PFSK-1 (cell line): ENCODE data around the gene MARF1.

ENCODE experiments used
- FOXP2 ChIP-seq: optimal IDR thresholded peaks from 2 replicates; pipeline ENCODE3; 2011; ENCODE audit warnings: borderline replicate concordance, control low read depth, inconsistent platforms; ENCODE audit not compliant: insufficient read depth; ENCODE audit errors: extremely low read length, extremely low read depth
- POLR2AphosphoS5 ChIP-seq: IDR thresholded peaks from 2 replicates; pipeline ENCODE4 v1.6.1; 2012; ENCODE audit warnings: low read depth, mild to moderate bottlenecking, control low read depth, low read length, moderate library complexity
- REST ChIP-seq, 2 experiments: IDR thresholded peaks; 2 replicates each; pipeline versions ENCODE4 v1.6.1 to v1.8.0; 2011 to 2012; ENCODE audit warnings: low read depth in 2 of 2, low read length in 2 of 2, control low read depth in 1 of 2, inconsistent platforms in 1 of 2, mild to moderate bottlenecking in 1 of 2, moderate library complexity in 1 of 2; ENCODE audit not compliant: insufficient read depth in 1 of 2
- SIN3A ChIP-seq: IDR thresholded peaks from 2 replicates; pipeline ENCODE4 v1.6.1; 2012; ENCODE audit warnings: mild to moderate bottlenecking, low read length, moderate library complexity, borderline replicate concordance; ENCODE audit not compliant: insufficient read depth
- TAF1 ChIP-seq: IDR thresholded peaks from 2 replicates; pipeline ENCODE4 v1.6.1; 2012; ENCODE audit warnings: low read length, control low read depth, borderline replicate concordance; ENCODE audit not compliant: insufficient read depth

The MARF1 gene

GRCh38 chr16:15650019-15650697, 7.2 kb upstream of the MARF1 start, which contains the start of gene NDE1:
Gene NDE1, plus strand, starts transcription at chr16:15650245. Its CDS starts 14,534 bp downstream, at chr16:15664779.
- TF ChIP-seq REST (IDR thresholded peaks at IDR 0.05; ENCODE audit: insufficient read depth in 1 of 2, low read depth in 2 of 2, low read length in 2 of 2) (peak in 1 of 2 experiments; percentile 18; a peak in 1 of 4 replicates), POLR2AphosphoS5 (peak; percentile 74), FOXP2 (no peak), TAF1 (peak; percentile 64)

GRCh38 chr16:15649727-15650018, 6.7 kb upstream of the MARF1 start:
- TF ChIP-seq POLR2AphosphoS5 (no peak), FOXP2 (no peak), TAF1 (no peak), REST (IDR thresholded peaks at IDR 0.05; ENCODE audit: insufficient read depth in 1 of 2, low read depth in 2 of 2, low read length in 2 of 2) (no peak), SIN3A (no peak)

- TF ChIP-seq REST (IDR thresholded peaks at IDR 0.05; ENCODE audit: insufficient read depth in 1 of 2, low read depth in 2 of 2, low read length in 2 of 2) (no peak), POLR2AphosphoS5 (no peak), TAF1 (no peak), SIN3A (no peak), FOXP2 (no peak)
Measured at GRCh38 chr16:15648135-15648730, 5.3 kb upstream of the MARF1 start.

- TF ChIP-seq FOXP2, result no peak
- TF ChIP-seq TAF1, result no peak
Measured at GRCh38 chr16:15647294-15648014, 4.5 kb upstream of the MARF1 start.

GRCh38 chr16:15644267-15644961, 1.5 kb upstream of the MARF1 start:
- TF ChIP-seq POLR2AphosphoS5 (no peak), REST (IDR thresholded peaks at IDR 0.05; ENCODE audit: insufficient read depth in 1 of 2, low read depth in 2 of 2, low read length in 2 of 2) (no peak), FOXP2 (no peak), TAF1 (no peak), SIN3A (no peak)
